Thoracic aorta (tissue), 2 donors: ENCODE data around the gene RAI2. TPM values are rescaled to one million over a fixed set of nuclear protein-coding genes. Genes with fewer than 3 reads are reported as not detected.

ENCODE experiments used
- ATAC-seq: fragments of 150-250 bp; one replicate; pipeline ENCODE4 v1.8.0; 2017; ENCODE audit warnings: low read depth; ENCODE audit not compliant: insufficient number of reproducible peaks, low FRiP score
- DNase-seq: peaks from one replicate; pipeline ENCODE4 v3.0.0-alpha.2; 2020; ENCODE audit warnings: low spot score
- H3K27ac ChIP-seq, 2 donors: fragments of 200-600 bp; sonication (generic); 1 replicate in 1 of 2; 2 replicates in 1 of 2; pipeline ENCODE4 v1.5.1; 2016; ENCODE audit warnings: mild to moderate bottlenecking in 2 of 2, moderate library complexity in 2 of 2
- H3K27me3 ChIP-seq: fragments of 200-600 bp; sonication (generic); replicated peaks from 2 replicates; pipeline ENCODE4 v1.6.0; 2016; ENCODE audit warnings: mild to moderate bottlenecking; ENCODE audit not compliant: insufficient read depth
- H3K36me3 ChIP-seq: fragments of 200-600 bp; sonication (generic); one replicate; pipeline ENCODE4 v1.5.1; 2016
- H3K4me1 ChIP-seq, 2 donors: fragments of 200-600 bp; sonication (generic); 1 replicate in 1 of 2; 2 replicates in 1 of 2; pipeline versions ENCODE4 v1.5.1 to v1.6.0; 2016; ENCODE audit warnings: low read depth in 2 of 2, mild to moderate bottlenecking in 1 of 2; ENCODE audit not compliant: control insufficient read depth in 1 of 2
- H3K4me3 ChIP-seq: fragments of 200-600 bp; sonication (generic); 2 replicates; pipeline ENCODE4 v1.5.1; 2016; ENCODE audit warnings: mild to moderate bottlenecking
- H3K9me3 ChIP-seq: fragments of 200-600 bp; sonication (generic); 2 replicates; pipeline ENCODE4 v1.5.1; 2016
- CTCF ChIP-seq: fragments of 200-600 bp; sonication (generic); IDR thresholded peaks from one replicate; pipeline ENCODE4 v1.5.1; 2019; ENCODE audit warnings: antibody characterized with exemption
- total RNA-seq, 2 donors: library from RNA; depleted of rRNA; stranded (reverse); fragments of >200 nt; gene quantifications; one replicate each; pipeline versions ENCODE4 v1.1.0 to v1.2.3, GENCODE V29; 2016

Gene RAI2
- total RNA-seq = 10 to 100 TPM; 15.9 to 21.5 TPM

- no peaks in the 10 kb centered on the region for H3K27me3 ChIP-seq
- no peaks in the 10 kb centered on the region for H3K4me1 ChIP-seq
- peak within 1 kb of the TSS; percentile 75 for H3K4me3 ChIP-seq
- TF ChIP-seq CTCF = no peak
- no peaks in the 10 kb centered on the region for H3K9me3 ChIP-seq
- ATAC-seq (no peak), DNase-seq (no peak)
- H3K36me3 ChIP-seq = no peaks in the 10 kb centered on the region
- H3K27ac ChIP-seq = peak within 1 kb of the TSS in 1 of 2 donors; percentile 37
Measured at GRCh38 chrX:17860811-17861488, at the start of gene RAI2. Gene RAI2 (minus strand): TSS chrX:17861298. CDS start chrX:17802010, 59,288 bp downstream.

GRCh38 chrX:17888421-17888820 is 27.3 kb upstream of the RAI2 start:
- no peaks in the 10 kb centered on the region for H3K36me3 ChIP-seq
- DNase-seq (no peak), ATAC-seq (no peak)
- no peaks in the 10 kb centered on the region for H3K4me1 ChIP-seq
- no peak for TF ChIP-seq CTCF
- no peaks in the 10 kb centered on the region for H3K9me3 ChIP-seq
- H3K27ac ChIP-seq = no peak overlapping the region
- no peaks in the 10 kb centered on the region for H3K27me3 ChIP-seq
- H3K4me3 ChIP-seq = no peak overlapping the region

GRCh38 chrX:17882680-17883079 is 21.6 kb upstream of the RAI2 start:
- TF ChIP-seq CTCF = no peak

GRCh38 chrX:17878028-17878670 is 17.1 kb upstream of the RAI2 start:
- no peak overlapping the region for H3K4me3 ChIP-seq
- H3K36me3 ChIP-seq = no peaks in the 10 kb centered on the region
- H3K27ac ChIP-seq = no peak overlapping the region
- TF ChIP-seq CTCF = no peak
- H3K27me3 ChIP-seq = no peaks in the 10 kb centered on the region
- ATAC-seq = no peak
- DNase-seq = no peak
- H3K4me1 ChIP-seq = no peaks in the 10 kb centered on the region
- no peaks in the 10 kb centered on the region for H3K9me3 ChIP-seq

More at GRCh38 chrX:17882680-17883079, 21.6 kb upstream of the RAI2 start:
- DNase-seq (no peak), ATAC-seq (no peak)
- H3K36me3 ChIP-seq = no peaks in the 10 kb centered on the region
- no peak overlapping the region for H3K27ac ChIP-seq
- no peaks in the 10 kb centered on the region for H3K4me1 ChIP-seq
- no peak overlapping the region for H3K4me3 ChIP-seq
- H3K9me3 ChIP-seq = no peaks in the 10 kb centered on the region
- no peaks in the 10 kb centered on the region for H3K27me3 ChIP-seq

- DNase-seq = no peak
- no peak for ATAC-seq
- Histone ChIP-seq H3K4me1 (no peaks in the 10 kb centered on the region), H3K4me3 (no peak overlapping the region), H3K9me3 (no peaks in the 10 kb centered on the region), H3K36me3 (no peaks in the 10 kb centered on the region), H3K27me3 (no peaks in the 10 kb centered on the region), H3K27ac (no peak overlapping the region)
- TF ChIP-seq CTCF = no peak
Measured at GRCh38 chrX:17876135-17876534, 15.0 kb upstream of the RAI2 start.
